Measurements from ENCODE around the gene SASH1. TPM values are rescaled to one million over a fixed set of nuclear protein-coding genes. Genes with fewer than 3 reads are reported as not detected.

SASH1 gene
- polyA plus RNA-seq, 1 experiment = 32.2 TPM

DNA sequence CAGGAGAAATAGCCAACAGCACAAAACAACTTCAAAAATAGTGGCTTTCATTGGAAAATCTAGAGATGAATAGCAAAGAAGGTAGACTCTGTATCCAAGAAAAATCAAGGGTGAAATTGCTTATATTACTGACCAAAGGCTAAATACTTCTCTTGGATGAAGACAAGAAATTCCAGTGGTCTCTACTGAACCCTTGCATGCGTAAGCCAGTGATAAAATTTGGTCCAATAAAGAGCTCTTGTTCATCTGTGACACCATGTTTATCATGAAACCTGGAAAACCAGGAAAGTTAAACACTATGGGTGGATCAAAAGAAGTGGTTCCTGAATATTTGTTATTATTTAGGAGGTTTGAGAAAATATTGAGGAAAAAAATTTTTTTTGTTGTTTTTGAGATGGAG, 25.6 kb upstream of the SASH1 start:
- CTCF ChIA-PET = interaction anchor here (1.8 kb wide), 1 partner anchor 10 kb away, joined by 4 read pairs; no protein-coding TSS in a partner anchor

DNA sequence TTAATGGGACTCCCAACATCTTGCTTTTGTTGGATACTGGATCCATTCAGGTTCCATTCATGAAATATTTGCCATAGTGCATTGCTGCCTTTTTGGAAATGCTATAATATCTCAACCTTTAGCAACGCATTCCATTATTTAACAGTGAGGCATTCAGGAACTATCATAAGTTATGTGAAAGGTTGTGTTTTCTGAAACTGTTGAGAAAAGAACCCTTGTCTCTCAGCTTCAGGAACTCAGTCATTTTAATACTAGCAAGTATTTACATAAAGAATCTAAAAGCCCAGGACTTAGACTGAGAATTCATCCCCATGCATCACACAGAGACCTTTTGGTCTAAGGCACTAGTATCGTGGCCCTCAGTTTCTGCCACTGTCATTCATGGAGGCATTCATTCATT, 24.9 kb upstream of the SASH1 start:
- ChIA-PET POLR2A (no interaction called here), CTCF (interaction anchor here (1.8 kb wide), 1 partner anchor 11 kb away, joined by 4 read pairs; no protein-coding TSS in a partner anchor)
- TF ChIP-seq CTCF (IDR thresholded peaks at IDR 0.05; ENCODE audit: insufficient read depth, low read depth, low read length) = no peak
- Histone ChIP-seq H3K4me3 (ENCODE audit: low read depth, low read length) (no peak overlapping the region), H3K36me3 (ENCODE audit: control insufficient read depth, insufficient read depth, low read length) (no peaks in the 10 kb centered on the region; the same call in 1 of the 2 replicates), H3K27me3 (ENCODE audit: control insufficient read depth, insufficient read depth, low read length) (no peaks in the 10 kb centered on the region)
- DNase-seq (ENCODE audit: low read depth) = no peak

More for the DNA sequence above, 25.6 kb upstream of the SASH1 start:
- Histone ChIP-seq H3K27me3 (ENCODE audit: control insufficient read depth, insufficient read depth, low read length) (no peaks in the 10 kb centered on the region), H3K4me3 (ENCODE audit: low read depth, low read length) (no peak overlapping the region), H3K36me3 (ENCODE audit: control insufficient read depth, insufficient read depth, low read length) (no peaks in the 10 kb centered on the region; the same call in 1 of the 2 replicates)
- no peak for TF ChIP-seq CTCF (IDR thresholded peaks at IDR 0.05; ENCODE audit: insufficient read depth, low read depth, low read length)
- no peak for DNase-seq (ENCODE audit: low read depth)
- POLR2A ChIA-PET = no interaction called here

DNA sequence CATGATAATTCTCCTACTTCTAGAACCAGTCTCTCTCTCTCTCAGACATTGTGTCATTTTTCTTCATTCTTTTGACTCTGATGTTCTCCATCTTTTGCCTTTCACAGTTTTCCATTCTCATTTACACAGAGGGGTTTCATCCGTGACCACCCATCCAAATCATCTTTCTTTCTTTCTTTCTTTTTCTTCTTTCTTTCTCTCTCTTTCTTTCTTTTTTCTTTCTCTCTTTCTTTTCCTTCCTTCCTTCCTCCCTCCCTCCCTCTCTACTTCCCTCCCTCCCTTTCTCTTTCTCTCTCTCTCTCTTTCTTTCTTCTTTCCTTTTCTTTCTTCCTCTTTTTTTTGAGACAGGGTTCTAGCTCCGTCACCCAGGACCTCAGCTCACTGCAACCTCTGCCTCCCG, 19.9 kb upstream of the SASH1 start:
- no peaks in the 10 kb centered on the region for H3K27me3 ChIP-seq (ENCODE audit: control insufficient read depth, insufficient read depth, low read length)
- CTCF ChIA-PET = interaction anchor here (1.1 to 1.6 kb wide), 2 partner anchors 16 to 73 kb away, joined by 3 to 5 read pairs; no protein-coding TSS in a partner anchor
- POLR2A ChIA-PET = no interaction called here
- no peaks in the 10 kb centered on the region; the same call in 1 of the 2 replicates for H3K36me3 ChIP-seq (ENCODE audit: control insufficient read depth, insufficient read depth, low read length)
- no peak overlapping the region for H3K4me3 ChIP-seq (ENCODE audit: low read depth, low read length)
- DNase-seq (ENCODE audit: low read depth) = no peak
- TF ChIP-seq CTCF (IDR thresholded peaks at IDR 0.05; ENCODE audit: insufficient read depth, low read depth, low read length) = no peak

DNA sequence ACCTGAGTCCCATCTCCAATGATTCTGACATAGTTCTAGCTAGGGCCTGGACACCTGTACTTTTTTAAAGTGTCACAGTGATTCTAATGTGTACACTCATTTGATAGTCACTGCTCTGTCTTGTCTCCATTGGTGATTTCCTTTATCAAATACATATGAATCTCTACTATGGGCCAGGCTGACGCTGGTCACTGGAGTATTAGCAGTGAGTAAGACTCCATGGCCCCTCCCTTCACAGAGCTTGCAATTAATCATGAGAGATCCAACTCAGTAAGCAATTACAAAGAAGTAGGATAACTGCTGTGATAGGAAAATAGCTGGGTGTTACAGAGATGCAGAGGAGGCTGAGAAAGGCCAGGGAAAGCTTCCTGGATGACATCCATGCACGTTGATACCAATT, 19.3 kb upstream of the SASH1 start:
- Histone ChIP-seq H3K4me3 (ENCODE audit: low read depth, low read length) (no peak overlapping the region), H3K36me3 (ENCODE audit: control insufficient read depth, insufficient read depth, low read length) (no peaks in the 10 kb centered on the region; the same call in 1 of the 2 replicates), H3K27me3 (ENCODE audit: control insufficient read depth, insufficient read depth, low read length) (no peaks in the 10 kb centered on the region)
- DNase-seq (ENCODE audit: low read depth) = peak; percentile 52
- ChIA-PET CTCF (interaction anchor here (1.1 to 1.9 kb wide), 3 partner anchors 12 to 74 kb away, joined by 3 to 7 read pairs (median 5); no protein-coding TSS in a partner anchor), POLR2A (no interaction called here)
- TF ChIP-seq CTCF (IDR thresholded peaks at IDR 0.05; ENCODE audit: insufficient read depth, low read depth, low read length) = no peak

DNA sequence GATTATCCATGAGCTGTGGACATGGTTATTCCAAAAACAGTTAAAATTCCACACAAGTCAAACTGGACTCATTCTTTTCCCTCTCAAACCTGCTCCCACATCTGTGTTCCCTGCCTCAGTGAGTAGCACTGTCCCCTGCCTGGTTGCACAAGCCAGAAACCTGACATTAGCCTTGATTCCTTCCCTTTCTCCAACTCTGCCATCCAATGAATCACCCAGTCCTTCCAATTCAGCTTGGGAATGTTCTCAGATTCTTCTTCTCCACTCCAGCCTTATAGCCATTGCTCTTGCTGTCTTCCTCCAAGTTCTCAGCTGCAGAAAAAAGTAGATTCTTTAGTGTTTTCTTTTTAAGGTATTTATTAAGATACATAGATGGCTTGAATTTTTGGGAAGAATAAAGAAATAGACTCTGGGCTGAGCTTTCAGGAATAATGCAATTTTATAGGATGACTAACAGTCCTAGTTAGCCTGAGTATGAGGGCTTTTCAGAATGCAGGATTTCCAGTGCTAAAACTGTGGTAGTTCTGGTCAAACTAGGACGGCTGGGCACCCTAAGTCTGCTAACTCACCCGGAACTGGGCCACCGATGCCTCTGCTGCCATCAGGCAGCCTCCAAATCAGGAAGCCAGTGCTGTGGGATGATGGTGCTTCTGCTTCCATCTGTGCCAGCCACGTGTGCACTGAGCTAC, 18.2 kb upstream of the SASH1 start:
- Histone ChIP-seq H3K36me3 (ENCODE audit: control insufficient read depth, insufficient read depth, low read length) (no peaks in the 10 kb centered on the region; the same call in 1 of the 2 replicates), H3K27me3 (ENCODE audit: control insufficient read depth, insufficient read depth, low read length) (no peaks in the 10 kb centered on the region), H3K4me3 (ENCODE audit: low read depth, low read length) (no peak overlapping the region)
- peak; percentile 63 for DNase-seq (ENCODE audit: low read depth)
- ChIA-PET CTCF (interaction anchor here (0.6 to 1.9 kb wide), 6 partner anchors 8 to 121 kb away, joined by 3 to 7 read pairs (median 3); no protein-coding TSS in a partner anchor), POLR2A (no interaction called here)
- TF ChIP-seq CTCF (IDR thresholded peaks at IDR 0.05; ENCODE audit: insufficient read depth, low read depth, low read length) = no peak

All from BJ (cell line).